WTC11 (cell line): ENCODE results near the gene NBEA. TPM values are rescaled to one million over a fixed set of nuclear protein-coding genes. Genes with fewer than 3 reads are reported as not detected.

Experiments used
- ATAC-seq: fragments of 200-7000 bp; cut with Tn5 transposase; 2 replicates; pipeline ENCODE4 v1.10.0; 2021; ENCODE audit warnings: mild to moderate bottlenecking, moderate library complexity
- CTCF ChIA-PET: fragments of 300-600 bp; sonication (Branson Sonifier 250); formaldehyde crosslinking; loops from one replicate; lab custom pipeline; 2021; ENCODE audit warnings: antibody characterized with exemption; lab: Charles Lee
- POLR2A ChIA-PET: fragments of 350-600 bp; sonication (Branson Sonifier 250); formaldehyde crosslinking; loops from one replicate; lab custom pipeline; 2021; ENCODE audit warnings: antibody characterized with exemption; lab: Charles Lee
- DNase-seq: peaks from one replicate; pipeline ENCODE4 v3.0.0; 2021; ENCODE audit warnings: low spot score
- H3K27ac Mint-ChIP-seq: 2 replicates; pipeline ENCODE4 v1.8.0; 2021; ENCODE audit warnings: mixed read lengths
- H3K27me3 Mint-ChIP-seq: 2 replicates; pipeline ENCODE4 v1.8.0; 2021; ENCODE audit warnings: low read depth, mild to moderate bottlenecking, moderate library complexity, mixed read lengths
- H3K36me3 Mint-ChIP-seq: 2 replicates; pipeline ENCODE4 v1.8.0; 2021; ENCODE audit warnings: mixed read lengths
- H3K4me1 Mint-ChIP-seq: 2 replicates; pipeline ENCODE4 v1.8.0; 2022; ENCODE audit warnings: mixed read lengths
- H3K4me3 Mint-ChIP-seq: 2 replicates; pipeline ENCODE4 v1.8.0; 2021; ENCODE audit warnings: mild to moderate bottlenecking, moderate library complexity, mixed read lengths
- H3K9me3 Mint-ChIP-seq: 2 replicates; pipeline ENCODE4 v1.8.0; 2021; ENCODE audit warnings: mixed read lengths
- CREB1 ChIP-seq: sonication (generic); formaldehyde crosslinking; IDR thresholded peaks from 2 replicates; pipeline ENCODE4 v1.8.0; 2023; ENCODE audit warnings: mild to moderate bottlenecking, missing genetic modification reagents
- ELF4 ChIP-seq: sonication (generic); formaldehyde crosslinking; IDR thresholded peaks from 2 replicates; pipeline ENCODE4 v1.8.1; 2022; ENCODE audit warnings: low read depth, mild to moderate bottlenecking, moderate library complexity, missing genetic modification reagents
- EMX1 ChIP-seq: fragments of 250-450 bp; sonication (Bioruptor Pico); IDR thresholded peaks from 2 replicates; pipeline ENCODE4 v1.8.0; 2021; ENCODE audit warnings: mild to moderate bottlenecking
- ESRRA ChIP-seq: sonication (generic); formaldehyde crosslinking; IDR thresholded peaks from 2 replicates; pipeline ENCODE4 v1.8.1; 2022; ENCODE audit warnings: mild to moderate bottlenecking, missing genetic modification reagents, borderline replicate concordance
- KAT7 ChIP-seq: sonication (generic); formaldehyde crosslinking; IDR thresholded peaks from 2 replicates; pipeline ENCODE4 v1.8.1; 2023; ENCODE audit warnings: missing genetic modification reagents, mild to moderate bottlenecking, borderline replicate concordance
- MXD4 ChIP-seq: fragments of 250-450 bp; sonication (Bioruptor Pico); IDR thresholded peaks from 2 replicates; pipeline ENCODE4 v1.8.0; 2021; ENCODE audit warnings: mild to moderate bottlenecking, moderate library complexity, borderline replicate concordance
- NFYB ChIP-seq: sonication (generic); formaldehyde crosslinking; conservative IDR thresholded peaks from 2 replicates; pipeline ENCODE4 v1.8.0; 2022; ENCODE audit warnings: low read depth, missing genetic modification reagents
- SMAD4 ChIP-seq: sonication (generic); formaldehyde crosslinking; IDR thresholded peaks from 2 replicates; pipeline ENCODE4 v1.8.0; 2022; ENCODE audit warnings: mild to moderate bottlenecking, missing genetic modification reagents
- ZNF219 ChIP-seq: sonication (generic); formaldehyde crosslinking; IDR thresholded peaks from 2 replicates; pipeline ENCODE4 v1.8.0; 2023; ENCODE audit warnings: missing genetic modification reagents, mild to moderate bottlenecking, borderline replicate concordance
- ZNF396 ChIP-seq: fragments of 250-450 bp; sonication (Bioruptor Pico); IDR thresholded peaks from 2 replicates; pipeline ENCODE4 v1.8.0; 2021; ENCODE audit warnings: mild to moderate bottlenecking, moderate library complexity, borderline replicate concordance
- total RNA-seq: library from RNA; stranded (reverse); gene quantifications from 3 replicates; pipeline ENCODE4 v1.2.3, GENCODE V29; 2021
- TF ChIP-seq, protein P1 (sequence below): fragments of 250-450 bp; sonication (Bioruptor Pico); IDR thresholded peaks from 2 replicates; pipeline ENCODE4 v1.8.0; 2021; ENCODE audit warnings: mild to moderate bottlenecking
- TF ChIP-seq, protein P2 (sequence below): sonication (generic); formaldehyde crosslinking; IDR thresholded peaks from 2 replicates; pipeline ENCODE4 v1.8.1; 2023; ENCODE audit warnings: mild to moderate bottlenecking, missing genetic modification reagents, borderline replicate concordance
- TF ChIP-seq, protein P3 (sequence below): sonication (generic); formaldehyde crosslinking; IDR thresholded peaks from 2 replicates; pipeline ENCODE4 v1.8.0; 2022; ENCODE audit warnings: mild to moderate bottlenecking, missing genetic modification reagents
- TF ChIP-seq, protein P4 (sequence below): fragments of 250-450 bp; sonication (Bioruptor Pico); IDR thresholded peaks from 2 replicates; pipeline ENCODE4 v1.9.0; 2021; ENCODE audit warnings: mild to moderate bottlenecking
- TF ChIP-seq, protein P5 (sequence below): sonication (generic); formaldehyde crosslinking; conservative IDR thresholded peaks from 2 replicates; pipeline ENCODE4 v1.8.1; 2023; ENCODE audit warnings: mild to moderate bottlenecking, low read depth, missing genetic modification reagents, moderate library complexity
- TF ChIP-seq, protein P6 (sequence below): sonication (generic); formaldehyde crosslinking; IDR thresholded peaks from 2 replicates; pipeline ENCODE4 v1.8.1; 2022; ENCODE audit warnings: mild to moderate bottlenecking, missing genetic modification reagents, moderate library complexity, borderline replicate concordance
- TF ChIP-seq, protein P7 (sequence below): sonication (generic); formaldehyde crosslinking; IDR thresholded peaks from 2 replicates; pipeline ENCODE4 v1.8.1; 2022; ENCODE audit warnings: low read depth, missing genetic modification reagents, borderline replicate concordance
- TF ChIP-seq, protein P8 (sequence below): fragments of 250-450 bp; sonication (Bioruptor Pico); IDR thresholded peaks from 2 replicates; pipeline ENCODE4 v2.1.2; 2022; ENCODE audit warnings: mild to moderate bottlenecking, moderate library complexity
- TF ChIP-seq, protein P9 (sequence below): fragments of 200-600 bp; IDR thresholded peaks from 2 replicates; pipeline ENCODE4 v1.8.0; 2022; ENCODE audit warnings: antibody characterized with exemption
- TF ChIP-seq, protein P10 (sequence below): sonication (generic); formaldehyde crosslinking; IDR thresholded peaks from 2 replicates; pipeline ENCODE4 v1.8.0; 2022; ENCODE audit warnings: mild to moderate bottlenecking, missing genetic modification reagents

Gene NBEA
- total RNA-seq, 1 experiment from 2014 or later = 20.9 TPM

DNA sequence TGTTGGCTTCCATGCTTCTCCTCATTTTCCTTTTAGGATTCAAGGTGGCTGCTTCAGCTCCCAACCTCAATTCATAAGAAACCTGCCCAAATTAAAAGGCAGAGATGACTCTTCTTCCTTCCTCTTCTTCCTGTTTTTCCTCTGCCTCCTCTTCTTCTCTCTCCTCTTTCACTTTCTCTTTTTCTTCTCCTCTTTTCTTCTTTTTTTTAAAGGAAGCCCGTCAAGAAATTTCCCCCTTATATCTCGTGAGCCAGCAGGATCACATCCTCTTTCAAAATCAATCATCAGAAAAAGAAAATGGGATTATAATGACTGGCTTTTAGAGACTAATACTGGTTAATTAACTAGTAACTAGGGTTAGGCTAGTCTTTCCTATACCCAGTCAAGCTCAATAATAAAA is 220.3 kb downstream of the NBEA start (continued):
- TF ChIP-seq, protein P1, sequence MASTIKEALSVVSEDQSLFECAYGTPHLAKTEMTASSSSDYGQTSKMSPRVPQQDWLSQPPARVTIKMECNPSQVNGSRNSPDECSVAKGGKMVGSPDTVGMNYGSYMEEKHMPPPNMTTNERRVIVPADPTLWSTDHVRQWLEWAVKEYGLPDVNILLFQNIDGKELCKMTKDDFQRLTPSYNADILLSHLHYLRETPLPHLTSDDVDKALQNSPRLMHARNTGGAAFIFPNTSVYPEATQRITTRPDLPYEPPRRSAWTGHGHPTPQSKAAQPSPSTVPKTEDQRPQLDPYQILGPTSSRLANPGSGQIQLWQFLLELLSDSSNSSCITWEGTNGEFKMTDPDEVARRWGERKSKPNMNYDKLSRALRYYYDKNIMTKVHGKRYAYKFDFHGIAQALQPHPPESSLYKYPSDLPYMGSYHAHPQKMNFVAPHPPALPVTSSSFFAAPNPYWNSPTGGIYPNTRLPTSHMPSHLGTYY = no peak
- TF ChIP-seq, protein P2, sequence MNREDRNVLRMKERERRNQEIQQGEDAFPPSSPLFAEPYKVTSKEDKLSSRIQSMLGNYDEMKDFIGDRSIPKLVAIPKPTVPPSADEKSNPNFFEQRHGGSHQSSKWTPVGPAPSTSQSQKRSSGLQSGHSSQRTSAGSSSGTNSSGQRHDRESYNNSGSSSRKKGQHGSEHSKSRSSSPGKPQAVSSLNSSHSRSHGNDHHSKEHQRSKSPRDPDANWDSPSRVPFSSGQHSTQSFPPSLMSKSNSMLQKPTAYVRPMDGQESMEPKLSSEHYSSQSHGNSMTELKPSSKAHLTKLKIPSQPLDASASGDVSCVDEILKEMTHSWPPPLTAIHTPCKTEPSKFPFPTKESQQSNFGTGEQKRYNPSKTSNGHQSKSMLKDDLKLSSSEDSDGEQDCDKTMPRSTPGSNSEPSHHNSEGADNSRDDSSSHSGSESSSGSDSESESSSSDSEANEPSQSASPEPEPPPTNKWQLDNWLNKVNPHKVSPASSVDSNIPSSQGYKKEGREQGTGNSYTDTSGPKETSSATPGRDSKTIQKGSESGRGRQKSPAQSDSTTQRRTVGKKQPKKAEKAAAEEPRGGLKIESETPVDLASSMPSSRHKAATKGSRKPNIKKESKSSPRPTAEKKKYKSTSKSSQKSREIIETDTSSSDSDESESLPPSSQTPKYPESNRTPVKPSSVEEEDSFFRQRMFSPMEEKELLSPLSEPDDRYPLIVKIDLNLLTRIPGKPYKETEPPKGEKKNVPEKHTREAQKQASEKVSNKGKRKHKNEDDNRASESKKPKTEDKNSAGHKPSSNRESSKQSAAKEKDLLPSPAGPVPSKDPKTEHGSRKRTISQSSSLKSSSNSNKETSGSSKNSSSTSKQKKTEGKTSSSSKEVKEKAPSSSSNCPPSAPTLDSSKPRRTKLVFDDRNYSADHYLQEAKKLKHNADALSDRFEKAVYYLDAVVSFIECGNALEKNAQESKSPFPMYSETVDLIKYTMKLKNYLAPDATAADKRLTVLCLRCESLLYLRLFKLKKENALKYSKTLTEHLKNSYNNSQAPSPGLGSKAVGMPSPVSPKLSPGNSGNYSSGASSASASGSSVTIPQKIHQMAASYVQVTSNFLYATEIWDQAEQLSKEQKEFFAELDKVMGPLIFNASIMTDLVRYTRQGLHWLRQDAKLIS (CRISPR knock-in tag) = no peak
- no peak for TF ChIP-seq MXD4 (CRISPR knock-in tag)
- TF ChIP-seq NFYB = no peak
- no peak for TF ChIP-seq ZNF396 (CRISPR knock-in tag)
- no peak for TF ChIP-seq EMX1 (CRISPR knock-in tag)
- TF ChIP-seq CREB1 (CRISPR knock-in tag) = no peak
- TF ChIP-seq, protein P3, sequence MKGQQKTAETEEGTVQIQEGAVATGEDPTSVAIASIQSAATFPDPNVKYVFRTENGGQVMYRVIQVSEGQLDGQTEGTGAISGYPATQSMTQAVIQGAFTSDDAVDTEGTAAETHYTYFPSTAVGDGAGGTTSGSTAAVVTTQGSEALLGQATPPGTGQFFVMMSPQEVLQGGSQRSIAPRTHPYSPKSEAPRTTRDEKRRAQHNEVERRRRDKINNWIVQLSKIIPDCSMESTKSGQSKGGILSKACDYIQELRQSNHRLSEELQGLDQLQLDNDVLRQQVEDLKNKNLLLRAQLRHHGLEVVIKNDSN (CRISPR knock-in tag) = no peak
- TF ChIP-seq, protein P4, sequence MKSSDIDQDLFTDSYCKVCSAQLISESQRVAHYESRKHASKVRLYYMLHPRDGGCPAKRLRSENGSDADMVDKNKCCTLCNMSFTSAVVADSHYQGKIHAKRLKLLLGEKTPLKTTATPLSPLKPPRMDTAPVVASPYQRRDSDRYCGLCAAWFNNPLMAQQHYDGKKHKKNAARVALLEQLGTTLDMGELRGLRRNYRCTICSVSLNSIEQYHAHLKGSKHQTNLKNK (CRISPR knock-in tag) = no peak

DNA sequence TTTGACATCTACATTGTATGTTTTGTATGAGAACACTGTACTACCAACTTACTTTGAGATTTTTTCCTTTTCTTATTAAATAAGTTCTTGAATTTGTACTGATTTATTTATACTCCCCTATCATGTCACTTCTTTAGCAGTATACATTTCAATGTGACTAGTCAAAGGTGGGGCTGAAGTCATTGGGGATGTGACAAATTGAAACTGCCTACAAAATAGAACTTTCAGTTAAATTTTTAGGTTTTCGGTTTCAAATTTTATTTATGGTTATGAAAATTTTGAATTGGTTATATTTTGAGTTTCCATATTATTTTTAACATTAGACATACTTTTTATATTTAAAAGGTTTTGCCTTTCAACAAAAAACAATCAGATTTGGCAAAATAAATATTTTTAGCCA is 221.6 kb downstream of the NBEA start:
- CTCF ChIA-PET = no interaction called here
- H3K4me3 Mint-ChIP-seq = no peak overlapping the region
- no peak for DNase-seq
- peaks cover 27% of the 10 kb centered on the region for H3K4me1 Mint-ChIP-seq
- peaks cover 5% of the 10 kb centered on the region for H3K36me3 Mint-ChIP-seq
- ATAC-seq = no peak
- no peaks in the 10 kb centered on the region for H3K9me3 Mint-ChIP-seq
- H3K27ac Mint-ChIP-seq = no peak overlapping the region
- no peaks in the 10 kb centered on the region for H3K27me3 Mint-ChIP-seq
- POLR2A ChIA-PET = interaction anchor here (0.7 kb wide), 1 partner anchor 1232 kb away, joined by 3 read pairs; no protein-coding TSS in a partner anchor
- TF ChIP-seq ELF4 (no peak), ESRRA (CRISPR knock-in tag) (no peak), KAT7 (CRISPR knock-in tag) (no peak), ZNF219 (CRISPR knock-in tag) (no peak), SMAD4 (CRISPR knock-in tag) (no peak)
- TF ChIP-seq, protein P5, sequence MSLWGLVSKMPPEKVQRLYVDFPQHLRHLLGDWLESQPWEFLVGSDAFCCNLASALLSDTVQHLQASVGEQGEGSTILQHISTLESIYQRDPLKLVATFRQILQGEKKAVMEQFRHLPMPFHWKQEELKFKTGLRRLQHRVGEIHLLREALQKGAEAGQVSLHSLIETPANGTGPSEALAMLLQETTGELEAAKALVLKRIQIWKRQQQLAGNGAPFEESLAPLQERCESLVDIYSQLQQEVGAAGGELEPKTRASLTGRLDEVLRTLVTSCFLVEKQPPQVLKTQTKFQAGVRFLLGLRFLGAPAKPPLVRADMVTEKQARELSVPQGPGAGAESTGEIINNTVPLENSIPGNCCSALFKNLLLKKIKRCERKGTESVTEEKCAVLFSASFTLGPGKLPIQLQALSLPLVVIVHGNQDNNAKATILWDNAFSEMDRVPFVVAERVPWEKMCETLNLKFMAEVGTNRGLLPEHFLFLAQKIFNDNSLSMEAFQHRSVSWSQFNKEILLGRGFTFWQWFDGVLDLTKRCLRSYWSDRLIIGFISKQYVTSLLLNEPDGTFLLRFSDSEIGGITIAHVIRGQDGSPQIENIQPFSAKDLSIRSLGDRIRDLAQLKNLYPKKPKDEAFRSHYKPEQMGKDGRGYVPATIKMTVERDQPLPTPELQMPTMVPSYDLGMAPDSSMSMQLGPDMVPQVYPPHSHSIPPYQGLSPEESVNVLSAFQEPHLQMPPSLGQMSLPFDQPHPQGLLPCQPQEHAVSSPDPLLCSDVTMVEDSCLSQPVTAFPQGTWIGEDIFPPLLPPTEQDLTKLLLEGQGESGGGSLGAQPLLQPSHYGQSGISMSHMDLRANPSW (CRISPR knock-in tag) = no peak
- TF ChIP-seq, protein P6, sequence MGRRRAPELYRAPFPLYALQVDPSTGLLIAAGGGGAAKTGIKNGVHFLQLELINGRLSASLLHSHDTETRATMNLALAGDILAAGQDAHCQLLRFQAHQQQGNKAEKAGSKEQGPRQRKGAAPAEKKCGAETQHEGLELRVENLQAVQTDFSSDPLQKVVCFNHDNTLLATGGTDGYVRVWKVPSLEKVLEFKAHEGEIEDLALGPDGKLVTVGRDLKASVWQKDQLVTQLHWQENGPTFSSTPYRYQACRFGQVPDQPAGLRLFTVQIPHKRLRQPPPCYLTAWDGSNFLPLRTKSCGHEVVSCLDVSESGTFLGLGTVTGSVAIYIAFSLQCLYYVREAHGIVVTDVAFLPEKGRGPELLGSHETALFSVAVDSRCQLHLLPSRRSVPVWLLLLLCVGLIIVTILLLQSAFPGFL = no peak
- TF ChIP-seq, protein P7, sequence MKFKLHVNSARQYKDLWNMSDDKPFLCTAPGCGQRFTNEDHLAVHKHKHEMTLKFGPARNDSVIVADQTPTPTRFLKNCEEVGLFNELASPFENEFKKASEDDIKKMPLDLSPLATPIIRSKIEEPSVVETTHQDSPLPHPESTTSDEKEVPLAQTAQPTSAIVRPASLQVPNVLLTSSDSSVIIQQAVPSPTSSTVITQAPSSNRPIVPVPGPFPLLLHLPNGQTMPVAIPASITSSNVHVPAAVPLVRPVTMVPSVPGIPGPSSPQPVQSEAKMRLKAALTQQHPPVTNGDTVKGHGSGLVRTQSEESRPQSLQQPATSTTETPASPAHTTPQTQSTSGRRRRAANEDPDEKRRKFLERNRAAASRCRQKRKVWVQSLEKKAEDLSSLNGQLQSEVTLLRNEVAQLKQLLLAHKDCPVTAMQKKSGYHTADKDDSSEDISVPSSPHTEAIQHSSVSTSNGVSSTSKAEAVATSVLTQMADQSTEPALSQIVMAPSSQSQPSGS = no peak
- TF ChIP-seq, protein P8, sequence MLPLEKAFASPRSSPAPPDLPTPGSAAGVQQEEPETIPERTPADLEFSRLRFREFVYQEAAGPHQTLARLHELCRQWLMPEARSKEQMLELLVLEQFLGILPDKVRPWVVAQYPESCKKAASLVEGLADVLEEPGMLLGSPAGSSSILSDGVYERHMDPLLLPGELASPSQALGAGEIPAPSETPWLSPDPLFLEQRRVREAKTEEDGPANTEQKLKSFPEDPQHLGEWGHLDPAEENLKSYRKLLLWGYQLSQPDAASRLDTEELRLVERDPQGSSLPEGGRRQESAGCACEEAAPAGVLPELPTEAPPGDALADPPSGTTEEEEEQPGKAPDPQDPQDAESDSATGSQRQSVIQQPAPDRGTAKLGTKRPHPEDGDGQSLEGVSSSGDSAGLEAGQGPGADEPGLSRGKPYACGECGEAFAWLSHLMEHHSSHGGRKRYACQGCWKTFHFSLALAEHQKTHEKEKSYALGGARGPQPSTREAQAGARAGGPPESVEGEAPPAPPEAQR = no peak
- TF ChIP-seq, protein P9, sequence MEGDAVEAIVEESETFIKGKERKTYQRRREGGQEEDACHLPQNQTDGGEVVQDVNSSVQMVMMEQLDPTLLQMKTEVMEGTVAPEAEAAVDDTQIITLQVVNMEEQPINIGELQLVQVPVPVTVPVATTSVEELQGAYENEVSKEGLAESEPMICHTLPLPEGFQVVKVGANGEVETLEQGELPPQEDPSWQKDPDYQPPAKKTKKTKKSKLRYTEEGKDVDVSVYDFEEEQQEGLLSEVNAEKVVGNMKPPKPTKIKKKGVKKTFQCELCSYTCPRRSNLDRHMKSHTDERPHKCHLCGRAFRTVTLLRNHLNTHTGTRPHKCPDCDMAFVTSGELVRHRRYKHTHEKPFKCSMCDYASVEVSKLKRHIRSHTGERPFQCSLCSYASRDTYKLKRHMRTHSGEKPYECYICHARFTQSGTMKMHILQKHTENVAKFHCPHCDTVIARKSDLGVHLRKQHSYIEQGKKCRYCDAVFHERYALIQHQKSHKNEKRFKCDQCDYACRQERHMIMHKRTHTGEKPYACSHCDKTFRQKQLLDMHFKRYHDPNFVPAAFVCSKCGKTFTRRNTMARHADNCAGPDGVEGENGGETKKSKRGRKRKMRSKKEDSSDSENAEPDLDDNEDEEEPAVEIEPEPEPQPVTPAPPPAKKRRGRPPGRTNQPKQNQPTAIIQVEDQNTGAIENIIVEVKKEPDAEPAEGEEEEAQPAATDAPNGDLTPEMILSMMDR = no peak
- TF ChIP-seq, protein P10, sequence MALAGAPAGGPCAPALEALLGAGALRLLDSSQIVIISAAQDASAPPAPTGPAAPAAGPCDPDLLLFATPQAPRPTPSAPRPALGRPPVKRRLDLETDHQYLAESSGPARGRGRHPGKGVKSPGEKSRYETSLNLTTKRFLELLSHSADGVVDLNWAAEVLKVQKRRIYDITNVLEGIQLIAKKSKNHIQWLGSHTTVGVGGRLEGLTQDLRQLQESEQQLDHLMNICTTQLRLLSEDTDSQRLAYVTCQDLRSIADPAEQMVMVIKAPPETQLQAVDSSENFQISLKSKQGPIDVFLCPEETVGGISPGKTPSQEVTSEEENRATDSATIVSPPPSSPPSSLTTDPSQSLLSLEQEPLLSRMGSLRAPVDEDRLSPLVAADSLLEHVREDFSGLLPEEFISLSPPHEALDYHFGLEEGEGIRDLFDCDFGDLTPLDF (CRISPR knock-in tag) = no peak
